Parathyroid adenoma (tissue), 2 donors: ENCODE measurements around the gene MAGI3.

Experiments used
- H2AFZ ChIP-seq: fragments of 300-600 bp; sonication (generic); one replicate; pipeline ENCODE4 v1.7.0; 2017; ENCODE audit warnings: antibody characterized with exemption, mild to moderate bottlenecking
- H3K27ac ChIP-seq: fragments of 300-600 bp; sonication (generic); one replicate; pipeline ENCODE4 v1.7.0; 2017
- H3K27me3 ChIP-seq: fragments of 300-600 bp; sonication (generic); one replicate; pipeline ENCODE4 v1.7.0; 2017; ENCODE audit warnings: low read length; ENCODE audit not compliant: control insufficient read depth, insufficient read depth
- H3K36me3 ChIP-seq: fragments of 300-600 bp; sonication (generic); one replicate; pipeline ENCODE4 v1.7.0; 2017; ENCODE audit warnings: low read length; ENCODE audit not compliant: control insufficient read depth, insufficient read depth
- H3K4me1 ChIP-seq: fragments of 300-600 bp; sonication (generic); one replicate; pipeline ENCODE4 v1.7.0; 2017; ENCODE audit warnings: control low read depth
- H3K4me2 ChIP-seq: fragments of 300-600 bp; sonication (generic); one replicate; pipeline ENCODE4 v1.7.0; 2017; ENCODE audit warnings: low read length
- H3K4me3 ChIP-seq: fragments of 300-600 bp; sonication (generic); one replicate; pipeline ENCODE4 v1.7.0; 2017; ENCODE audit warnings: low read depth, low read length
- H3K79me2 ChIP-seq: fragments of 300-600 bp; sonication (generic); one replicate; pipeline ENCODE4 v1.7.0; 2017; ENCODE audit warnings: control low read depth
- H3K9ac ChIP-seq: fragments of 300-600 bp; sonication (generic); one replicate; pipeline ENCODE4 v1.7.0; 2017; ENCODE audit warnings: mild to moderate bottlenecking
- H3K9me3 ChIP-seq: fragments of 300-600 bp; sonication (generic); one replicate; pipeline ENCODE4 v1.7.0; 2017; ENCODE audit warnings: low read length; ENCODE audit not compliant: control insufficient read depth
- TF ChIP-seq, protein P1 (sequence below): fragments of 300-600 bp; sonication (generic); IDR thresholded peaks from one replicate; pipeline ENCODE4 v1.7.0; 2017; ENCODE audit warnings: antibody characterized with exemption, mild to moderate bottlenecking
- donor health status: primary hyperparathyroidism.

MAGI3 gene

DNA sequence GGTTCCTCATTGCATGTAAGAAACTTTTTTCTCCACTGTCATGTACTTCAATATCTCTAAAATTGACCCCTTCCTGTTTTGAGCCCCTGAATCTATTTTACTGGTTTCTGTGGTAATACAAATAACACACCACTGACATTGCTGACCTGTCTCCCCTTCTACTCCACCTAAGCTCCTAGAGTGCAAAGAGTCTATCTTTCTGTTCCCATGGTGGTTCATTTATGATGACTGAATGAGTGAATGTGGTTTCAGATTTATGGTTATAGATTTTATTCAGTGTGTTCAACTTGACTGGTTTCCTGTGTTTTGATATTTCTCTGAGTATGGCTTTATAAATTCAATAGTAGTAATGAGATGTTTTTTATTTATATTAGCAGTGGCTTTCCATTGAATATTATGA is 127.7 kb downstream of the MAGI3 start:
- Histone ChIP-seq H3K79me2 (no peaks in the 10 kb centered on the region), H3K4me1 (no peaks in the 10 kb centered on the region), H3K4me3 (no peak overlapping the region), H3K27me3 (no peaks in the 10 kb centered on the region), H2AFZ (no peak overlapping the region), H3K27ac (no peak overlapping the region), H3K9ac (no peak overlapping the region), H3K4me2 (no peak overlapping the region), H3K36me3 (no peaks in the 10 kb centered on the region), H3K9me3 (no peaks in the 10 kb centered on the region)
- TF ChIP-seq, protein P1, sequence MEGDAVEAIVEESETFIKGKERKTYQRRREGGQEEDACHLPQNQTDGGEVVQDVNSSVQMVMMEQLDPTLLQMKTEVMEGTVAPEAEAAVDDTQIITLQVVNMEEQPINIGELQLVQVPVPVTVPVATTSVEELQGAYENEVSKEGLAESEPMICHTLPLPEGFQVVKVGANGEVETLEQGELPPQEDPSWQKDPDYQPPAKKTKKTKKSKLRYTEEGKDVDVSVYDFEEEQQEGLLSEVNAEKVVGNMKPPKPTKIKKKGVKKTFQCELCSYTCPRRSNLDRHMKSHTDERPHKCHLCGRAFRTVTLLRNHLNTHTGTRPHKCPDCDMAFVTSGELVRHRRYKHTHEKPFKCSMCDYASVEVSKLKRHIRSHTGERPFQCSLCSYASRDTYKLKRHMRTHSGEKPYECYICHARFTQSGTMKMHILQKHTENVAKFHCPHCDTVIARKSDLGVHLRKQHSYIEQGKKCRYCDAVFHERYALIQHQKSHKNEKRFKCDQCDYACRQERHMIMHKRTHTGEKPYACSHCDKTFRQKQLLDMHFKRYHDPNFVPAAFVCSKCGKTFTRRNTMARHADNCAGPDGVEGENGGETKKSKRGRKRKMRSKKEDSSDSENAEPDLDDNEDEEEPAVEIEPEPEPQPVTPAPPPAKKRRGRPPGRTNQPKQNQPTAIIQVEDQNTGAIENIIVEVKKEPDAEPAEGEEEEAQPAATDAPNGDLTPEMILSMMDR: no peak

DNA sequence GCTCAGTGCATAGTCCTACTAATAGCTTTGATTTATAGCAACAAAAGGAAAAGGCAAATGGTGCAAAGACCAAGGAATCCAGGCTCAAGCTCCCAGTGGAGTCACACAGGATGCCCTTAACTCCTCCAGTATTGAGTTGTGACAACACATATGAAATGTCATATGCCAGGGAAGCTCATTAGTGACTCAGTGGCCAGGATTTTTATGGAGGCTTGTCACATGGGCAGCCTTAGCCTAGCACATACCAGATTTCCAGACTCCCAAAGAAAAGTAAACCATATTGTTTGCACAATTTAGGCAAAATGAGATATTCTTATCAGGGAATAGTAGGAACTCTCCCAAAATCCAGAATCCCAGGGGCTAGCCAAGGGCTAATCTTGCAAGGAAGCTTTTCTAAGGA is 129.2 kb downstream of the MAGI3 start:
- Histone ChIP-seq H3K79me2 (no peaks in the 10 kb centered on the region), H3K9ac (no peak overlapping the region), H3K36me3 (no peaks in the 10 kb centered on the region), H3K27me3 (no peaks in the 10 kb centered on the region), H3K4me2 (no peak overlapping the region), H2AFZ (no peak overlapping the region), H3K4me3 (no peak overlapping the region), H3K27ac (no peak overlapping the region), H3K4me1 (no peaks in the 10 kb centered on the region), H3K9me3 (no peaks in the 10 kb centered on the region)
- TF ChIP-seq, protein P1: no peak

DNA sequence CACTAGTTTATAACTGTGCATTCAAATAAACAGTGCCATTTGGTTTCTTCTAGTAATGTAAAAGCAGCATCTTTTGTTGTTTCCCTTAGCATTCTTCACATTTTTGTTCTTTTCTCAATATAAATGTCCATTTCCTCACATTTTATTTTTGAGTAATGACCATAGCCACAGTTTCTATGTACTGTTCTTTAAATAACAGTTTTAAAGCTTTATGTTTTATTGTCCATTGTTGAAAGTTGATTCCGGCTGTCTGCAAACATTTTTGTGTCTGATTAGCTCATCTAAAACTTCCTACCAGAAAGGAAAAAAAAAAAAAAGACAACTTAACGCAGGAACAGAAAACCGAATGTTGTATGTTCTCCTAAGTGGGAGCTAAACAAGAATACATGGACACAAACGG is 139.7 kb downstream of the MAGI3 start:
- no peaks in the 10 kb centered on the region for H3K79me2 ChIP-seq
- H3K36me3 ChIP-seq: no peaks in the 10 kb centered on the region
- no peak overlapping the region for H3K4me2 ChIP-seq
- no peaks in the 10 kb centered on the region for H3K9me3 ChIP-seq
- H3K9ac ChIP-seq: no peak overlapping the region
- TF ChIP-seq, protein P1: no peak
- H3K27ac ChIP-seq: no peak overlapping the region
- H3K4me1 ChIP-seq: no peaks in the 10 kb centered on the region
- H3K4me3 ChIP-seq: no peak overlapping the region
- H2AFZ ChIP-seq: no peak overlapping the region
- H3K27me3 ChIP-seq: no peaks in the 10 kb centered on the region

DNA sequence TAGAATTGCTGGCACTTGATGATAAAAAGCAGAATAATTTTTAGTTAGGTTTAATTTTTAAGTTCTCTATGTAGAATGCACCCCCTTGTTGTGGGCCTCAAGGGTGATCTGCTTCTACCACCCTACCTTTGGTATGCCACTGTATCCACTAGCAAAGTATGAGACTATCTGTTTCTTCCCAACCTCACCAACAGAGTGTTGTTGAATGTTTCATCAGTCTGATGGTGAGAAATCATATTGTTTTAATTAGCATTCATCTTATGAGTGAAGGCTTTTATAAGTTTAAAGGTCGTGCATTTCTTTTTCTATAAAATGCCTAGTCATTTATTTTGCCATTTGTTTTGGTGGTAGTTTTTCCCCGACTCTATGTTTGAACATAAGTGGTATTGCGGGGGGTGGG is 141.0 kb downstream of the MAGI3 start:
- Histone ChIP-seq H3K79me2 (no peaks in the 10 kb centered on the region), H3K4me2 (no peak overlapping the region), H2AFZ (no peak overlapping the region), H3K4me1 (no peaks in the 10 kb centered on the region), H3K9me3 (no peaks in the 10 kb centered on the region), H3K4me3 (no peak overlapping the region), H3K36me3 (no peaks in the 10 kb centered on the region), H3K9ac (no peak overlapping the region), H3K27me3 (no peaks in the 10 kb centered on the region), H3K27ac (no peak overlapping the region)
- TF ChIP-seq, protein P1: no peak

DNA sequence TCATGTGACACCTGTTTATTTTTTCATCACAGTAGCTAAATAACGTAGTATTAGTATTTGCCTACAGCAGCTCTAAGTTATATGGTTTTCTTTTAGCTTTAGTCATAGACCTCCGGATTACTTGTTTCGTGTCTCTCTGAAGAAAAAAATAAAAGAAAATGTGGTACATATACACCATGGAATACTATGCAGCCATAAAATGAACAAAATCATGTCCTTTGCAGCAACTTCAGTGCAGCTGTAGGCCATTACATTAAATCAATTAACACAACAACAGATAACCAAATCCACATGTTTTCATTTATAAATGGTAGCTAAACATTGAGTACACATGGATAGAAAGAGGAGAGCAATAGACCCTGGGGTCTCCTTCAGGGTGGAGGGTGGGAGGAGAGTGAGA is 142.7 kb downstream of the MAGI3 start:
- no peaks in the 10 kb centered on the region for H3K79me2 ChIP-seq
- H3K9ac ChIP-seq: no peak overlapping the region
- no peak overlapping the region for H2AFZ ChIP-seq
- H3K4me3 ChIP-seq: no peak overlapping the region
- no peaks in the 10 kb centered on the region for H3K27me3 ChIP-seq
- H3K4me2 ChIP-seq: no peak overlapping the region
- no peak overlapping the region for H3K27ac ChIP-seq
- H3K9me3 ChIP-seq: no peaks in the 10 kb centered on the region
- H3K36me3 ChIP-seq: no peaks in the 10 kb centered on the region
- TF ChIP-seq, protein P1: no peak
- H3K4me1 ChIP-seq: no peaks in the 10 kb centered on the region
